Retinal pigment epithelial cell (primary cell): ENCODE results near the gene GAB1.

Source experiments
- DNase-seq: peaks from one replicate; pipeline ENCODE4 v3.0.0-alpha.2; 2010; ENCODE audit warnings: low read depth
- H3K4me3 ChIP-seq: 2 replicates; pipeline ENCODE4 v1.5.1; 2011; ENCODE audit warnings: mild to moderate bottlenecking, low read length, control low read depth, moderate library complexity
- TF ChIP-seq, protein P1 (sequence below): conservative IDR thresholded peaks from 2 replicates; pipeline ENCODE4 v1.5.1; 2011; ENCODE audit warnings: low read depth, low read length, control low read depth, inconsistent platforms

GAB1 gene

DNA sequence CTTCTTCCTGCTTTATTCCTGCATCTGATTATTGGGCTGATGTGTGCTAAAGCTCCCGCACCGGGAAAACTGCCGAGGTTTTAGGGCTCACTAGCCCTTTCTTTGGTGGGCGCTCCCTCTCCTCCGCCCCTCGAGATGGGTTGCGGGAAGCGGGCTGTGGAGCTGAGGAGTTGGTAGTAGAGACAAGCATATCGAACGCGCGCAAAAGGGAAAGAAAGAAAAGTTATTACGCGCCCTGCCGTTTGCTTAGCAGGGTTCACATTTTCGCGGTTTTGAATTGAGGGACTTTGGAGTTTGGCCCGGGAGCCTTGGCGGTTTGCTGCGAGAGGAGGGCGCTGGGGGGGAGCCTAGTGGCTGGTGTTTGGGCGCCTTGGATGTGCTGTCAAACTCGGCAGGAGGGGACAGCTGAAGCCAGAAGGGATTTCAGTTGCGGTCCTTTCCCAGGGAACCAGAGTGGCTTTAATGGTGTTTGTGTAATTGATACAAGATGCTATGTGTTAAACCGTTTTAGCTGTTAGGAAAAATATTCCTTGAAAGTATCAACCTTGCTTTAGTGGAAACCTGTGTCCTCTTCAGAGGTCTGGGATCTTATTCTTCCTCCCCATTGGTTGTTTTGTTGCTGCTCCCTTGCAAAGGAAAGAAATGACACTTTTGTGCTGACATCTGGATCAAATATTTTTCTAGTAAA lies 1.1 kb downstream of the GAB1 start:
- H3K4me3 ChIP-seq, result peak overlapping the region; percentile 77
- DNase-seq, result no peak

DNA sequence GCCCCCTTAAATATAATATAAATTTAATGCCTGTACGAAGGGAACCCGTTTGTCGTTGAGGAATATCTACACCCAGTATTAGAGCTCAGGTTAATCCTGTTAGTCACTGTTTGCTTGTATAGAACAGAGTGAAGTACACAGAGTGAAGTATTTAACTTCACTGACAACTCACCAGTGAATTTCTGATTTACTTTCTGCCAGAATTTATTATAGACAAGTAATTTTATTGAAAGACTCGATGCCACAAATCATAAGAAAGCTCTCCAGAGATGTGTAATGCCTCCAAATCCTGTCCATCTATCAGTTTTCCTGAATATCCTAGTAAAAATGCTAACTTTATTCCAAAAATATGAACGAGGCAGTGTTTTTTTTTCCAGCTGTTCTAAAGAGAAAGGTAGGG lies 1.6 kb downstream of the GAB1 start:
- peak overlapping the region; percentile 77 for H3K4me3 ChIP-seq
- no peak for DNase-seq
- TF ChIP-seq, protein P1, sequence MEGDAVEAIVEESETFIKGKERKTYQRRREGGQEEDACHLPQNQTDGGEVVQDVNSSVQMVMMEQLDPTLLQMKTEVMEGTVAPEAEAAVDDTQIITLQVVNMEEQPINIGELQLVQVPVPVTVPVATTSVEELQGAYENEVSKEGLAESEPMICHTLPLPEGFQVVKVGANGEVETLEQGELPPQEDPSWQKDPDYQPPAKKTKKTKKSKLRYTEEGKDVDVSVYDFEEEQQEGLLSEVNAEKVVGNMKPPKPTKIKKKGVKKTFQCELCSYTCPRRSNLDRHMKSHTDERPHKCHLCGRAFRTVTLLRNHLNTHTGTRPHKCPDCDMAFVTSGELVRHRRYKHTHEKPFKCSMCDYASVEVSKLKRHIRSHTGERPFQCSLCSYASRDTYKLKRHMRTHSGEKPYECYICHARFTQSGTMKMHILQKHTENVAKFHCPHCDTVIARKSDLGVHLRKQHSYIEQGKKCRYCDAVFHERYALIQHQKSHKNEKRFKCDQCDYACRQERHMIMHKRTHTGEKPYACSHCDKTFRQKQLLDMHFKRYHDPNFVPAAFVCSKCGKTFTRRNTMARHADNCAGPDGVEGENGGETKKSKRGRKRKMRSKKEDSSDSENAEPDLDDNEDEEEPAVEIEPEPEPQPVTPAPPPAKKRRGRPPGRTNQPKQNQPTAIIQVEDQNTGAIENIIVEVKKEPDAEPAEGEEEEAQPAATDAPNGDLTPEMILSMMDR, result no peak

More for the DNA sequence above, 1.1 kb downstream of the GAB1 start:
- TF ChIP-seq, protein P1, result no peak

DNA sequence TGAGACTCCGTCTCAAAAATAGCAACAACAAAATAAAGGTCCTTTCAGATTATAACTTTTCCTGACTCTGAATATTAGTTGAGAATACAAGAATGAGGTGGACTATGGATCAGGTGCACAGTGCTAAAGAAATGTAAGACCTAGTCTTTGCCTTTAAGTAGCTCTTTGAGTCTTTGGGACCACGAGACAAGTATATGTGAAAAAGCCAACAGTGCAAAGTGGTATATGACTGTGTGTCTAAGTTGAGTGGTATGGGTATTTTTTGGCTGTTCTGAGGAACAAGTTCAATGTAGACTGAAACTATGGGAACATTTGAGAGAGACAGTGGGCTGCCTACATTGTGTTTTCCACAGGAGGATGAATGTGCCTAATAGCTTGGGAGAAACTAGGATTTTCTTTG lies 2.8 kb downstream of the GAB1 start:
- TF ChIP-seq, protein P1, result no peak
- no peak for DNase-seq
- no peak overlapping the region for H3K4me3 ChIP-seq

DNA sequence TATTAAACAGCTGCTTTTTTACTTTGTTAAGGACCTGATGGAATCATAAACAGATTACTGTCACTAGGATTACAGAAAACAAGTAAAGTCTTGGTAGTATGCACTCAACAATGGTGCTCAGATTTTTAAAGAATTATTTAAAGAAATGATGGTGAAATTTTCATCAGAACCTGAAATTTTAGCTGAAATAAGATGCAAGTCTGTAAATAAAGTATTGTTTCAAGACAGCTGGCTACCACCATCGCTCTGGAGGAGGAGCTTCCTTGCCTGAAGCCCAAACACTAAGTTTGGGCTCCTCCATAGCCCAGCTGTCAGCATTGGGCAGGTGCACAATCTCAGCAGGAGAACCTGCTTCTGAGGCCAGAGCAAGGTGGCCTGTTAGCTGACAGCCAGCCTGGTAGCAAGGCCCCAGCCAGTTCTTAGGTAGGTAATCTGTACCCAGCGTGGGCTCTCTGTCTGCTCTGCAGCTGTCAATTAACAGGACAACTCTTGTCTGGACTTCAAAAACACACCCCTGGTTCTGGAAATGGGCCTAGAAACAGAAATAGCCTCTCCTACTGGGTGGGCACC lies 4.6 kb downstream of the GAB1 start:
- no peak for DNase-seq
- no peak overlapping the region for H3K4me3 ChIP-seq
- TF ChIP-seq, protein P1, result no peak

DNA sequence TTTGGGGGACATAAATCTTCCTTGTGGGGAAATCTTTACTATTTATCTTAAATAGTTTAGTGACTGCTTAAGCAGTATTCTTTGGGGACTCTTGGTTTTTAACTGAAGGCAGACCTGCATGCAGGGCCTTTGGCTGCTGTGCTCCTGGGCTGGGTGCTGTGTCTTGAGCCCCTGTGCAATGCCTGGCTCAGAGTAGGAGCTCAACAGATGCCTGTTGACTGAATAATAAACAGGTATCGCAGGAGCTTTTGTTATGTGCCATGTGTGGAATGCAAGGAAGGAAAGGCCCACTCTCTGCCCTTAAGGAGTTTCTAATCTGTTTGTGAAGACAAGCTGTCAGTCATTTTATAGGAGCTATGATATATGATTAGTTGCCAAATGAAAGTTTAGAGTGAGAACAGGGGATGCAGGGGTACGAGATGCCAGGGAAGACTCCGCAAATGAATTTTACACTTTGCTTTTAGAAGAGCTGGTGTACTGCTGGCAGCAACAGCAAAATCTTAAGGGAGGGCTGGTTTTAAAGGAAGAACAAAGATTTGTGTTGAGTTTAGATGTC lies 6.7 kb downstream of the GAB1 start:
- no peak for DNase-seq
- TF ChIP-seq, protein P1, result no peak
- H3K4me3 ChIP-seq, result no peak overlapping the region

DNA sequence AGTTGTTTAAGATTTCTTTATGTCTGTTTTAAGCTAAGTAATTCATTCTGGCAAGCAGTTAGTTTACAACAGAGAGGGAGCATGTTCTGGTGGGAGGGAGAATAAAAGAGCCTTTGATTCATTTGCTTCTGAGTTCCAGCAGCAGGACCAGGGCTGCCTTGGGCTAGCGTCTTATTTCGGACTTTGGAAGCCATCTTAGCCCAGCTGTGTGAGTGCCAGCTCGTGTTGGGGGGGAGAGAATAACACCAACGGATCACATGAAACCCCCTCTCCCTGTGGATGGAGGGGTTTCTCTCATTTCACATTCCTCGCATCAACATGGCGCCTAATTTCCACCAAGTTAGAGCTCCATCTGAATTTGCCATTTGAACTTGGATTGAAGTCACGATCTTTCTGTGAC lies 7.4 kb downstream of the GAB1 start:
- TF ChIP-seq, protein P1, result no peak
- no peak overlapping the region for H3K4me3 ChIP-seq
- peak; percentile 30 for DNase-seq

DNA sequence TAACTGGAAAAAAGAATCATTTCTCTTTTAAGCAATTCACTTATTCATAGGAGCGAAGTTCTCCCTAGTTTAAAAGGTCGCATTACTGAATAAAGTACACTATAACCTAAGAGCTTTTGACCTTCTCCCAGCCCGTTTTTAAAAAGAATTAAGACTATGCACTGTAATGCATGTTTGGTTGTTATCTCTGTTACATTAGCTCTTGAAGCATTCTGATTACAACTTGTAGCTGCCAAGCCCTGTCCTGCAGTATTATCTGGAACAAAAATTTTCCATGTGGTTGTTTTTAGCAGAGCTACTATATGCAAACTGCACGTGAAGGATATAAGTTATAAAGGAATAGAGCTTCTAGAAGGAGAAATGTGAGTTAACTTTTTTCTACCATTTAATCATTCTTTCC lies 8.1 kb downstream of the GAB1 start:
- DNase-seq, result no peak
- TF ChIP-seq, protein P1, result no peak
- no peak overlapping the region for H3K4me3 ChIP-seq
